DOHH2 (cell line): ENCODE measurements around the gene BUD23.

ENCODE experiments used
- H3F3A ChIP-seq: fragments of 200-600 bp; sonication (generic), shearing (Covaris generic); 2 replicates; pipeline ENCODE4 v1.6.0; 2016; ENCODE audit warnings: antibody characterized with exemption, mild to moderate bottlenecking; ENCODE audit not compliant: control insufficient read depth, insufficient read depth
- H3K27ac ChIP-seq: fragments of 200-600 bp; sonication (generic); 2 replicates; pipeline ENCODE4 v1.5.1; 2014; ENCODE audit warnings: low read depth, mild to moderate bottlenecking, low read length, moderate library complexity
- H3K27me3 ChIP-seq: fragments of 200-600 bp; sonication (generic); 2 replicates; pipeline ENCODE4 v1.6.1; 2014; ENCODE audit warnings: mild to moderate bottlenecking, low read length, mixed read lengths; ENCODE audit not compliant: control insufficient read depth
- H3K36me3 ChIP-seq: fragments of 200-600 bp; sonication (generic); 2 replicates; pipeline ENCODE4 v1.6.1; 2014; ENCODE audit warnings: mild to moderate bottlenecking, low read length, moderate library complexity, mixed read lengths; ENCODE audit not compliant: control insufficient read depth
- H3K4me1 ChIP-seq: fragments of 200-600 bp; sonication (generic); 2 replicates; pipeline ENCODE4 v1.6.1; 2014; ENCODE audit warnings: mild to moderate bottlenecking, low read length, mixed read lengths; ENCODE audit not compliant: control insufficient read depth
- H3K4me2 ChIP-seq: fragments of 200-600 bp; sonication (generic); 2 replicates; pipeline ENCODE4 v1.6.0; 2014; ENCODE audit warnings: mild to moderate bottlenecking, low read length, moderate library complexity
- H3K4me3 ChIP-seq: fragments of 200-600 bp; sonication (generic); 2 replicates; pipeline ENCODE4 v1.5.1; 2014; ENCODE audit warnings: mild to moderate bottlenecking, low read length, mixed read lengths
- H3K79me2 ChIP-seq: fragments of 200-600 bp; sonication (generic); 2 replicates; pipeline ENCODE4 v1.6.1; 2014; ENCODE audit warnings: mild to moderate bottlenecking, low read length, mixed read lengths; ENCODE audit not compliant: control insufficient read depth
- H3K9me2 ChIP-seq: fragments of 200-600 bp; sonication (generic); replicated peaks from 2 replicates; pipeline ENCODE4 v1.6.1; 2014; ENCODE audit warnings: mild to moderate bottlenecking, low read length, mixed read lengths; ENCODE audit not compliant: control insufficient read depth
- H3K9me3 ChIP-seq: fragments of 200-600 bp; sonication (generic); 2 replicates; pipeline ENCODE4 v1.6.1; 2014; ENCODE audit warnings: antibody characterized with exemption, low read length, mixed read lengths; ENCODE audit not compliant: control insufficient read depth, insufficient read depth
- H4K20me1 ChIP-seq: fragments of 200-600 bp; sonication (generic); 2 replicates; pipeline ENCODE4 v1.6.0; 2014; ENCODE audit warnings: low read depth, mild to moderate bottlenecking, antibody characterized with exemption, low read length, moderate library complexity; ENCODE audit not compliant: control insufficient read depth, insufficient read depth
- EZH2phosphoT487 ChIP-seq: fragments of 200-600 bp; sonication (generic); IDR thresholded peaks from 2 replicates; pipeline ENCODE4 v1.6.1; 2017; ENCODE audit warnings: borderline replicate concordance, mild to moderate bottlenecking, antibody characterized with exemption, low read length, moderate library complexity, mixed read lengths
- TF ChIP-seq, protein P1 (sequence below): fragments of 200-600 bp; sonication (generic); IDR thresholded peaks from one replicate; pipeline ENCODE4 v1.5.1; 2014; ENCODE audit warnings: antibody characterized with exemption, mild to moderate bottlenecking, low read depth, low read length; ENCODE audit not compliant: poor library complexity, severe bottlenecking

Gene BUD23

DNA sequence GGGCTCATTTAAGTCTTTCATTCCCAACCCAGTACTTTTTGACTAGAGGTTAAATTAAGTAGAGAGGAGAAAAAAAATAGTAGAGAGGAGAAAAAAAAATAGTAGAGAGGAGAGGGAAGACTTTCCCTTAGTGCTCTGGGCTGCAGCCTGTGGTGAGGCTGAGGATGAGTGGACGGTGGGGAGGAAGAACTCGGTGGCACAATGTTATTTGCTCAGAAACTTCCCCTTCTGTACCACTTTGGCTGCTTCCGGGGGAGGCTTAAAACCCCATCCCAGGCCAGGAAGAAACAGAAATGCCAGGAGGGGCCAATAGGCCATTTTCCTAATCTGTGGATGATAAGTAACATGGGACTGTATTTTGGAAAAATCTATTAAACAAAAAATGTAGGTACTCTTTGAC lies 44.5 kb upstream of the BUD23 start:
- Histone ChIP-seq H3K4me2 (no peak overlapping the region), H3K79me2 (no peaks in the 10 kb centered on the region), H3K27me3 (peaks cover 14% of the 10 kb centered on the region; the same call in 1 of the 2 replicates), H3K9me2 (no peaks in the 10 kb centered on the region), H3K9me3 (peaks cover 4% of the 10 kb centered on the region; the same call in 1 of the 2 replicates), H3K4me1 (no peaks in the 10 kb centered on the region), H3K27ac (no peak overlapping the region), H4K20me1 (no peaks in the 10 kb centered on the region), H3F3A (no peaks in the 10 kb centered on the region), H3K36me3 (no peaks in the 10 kb centered on the region), H3K4me3 (no peak overlapping the region)
- TF ChIP-seq EZH2phosphoT487 = no peak
- TF ChIP-seq, protein P1, sequence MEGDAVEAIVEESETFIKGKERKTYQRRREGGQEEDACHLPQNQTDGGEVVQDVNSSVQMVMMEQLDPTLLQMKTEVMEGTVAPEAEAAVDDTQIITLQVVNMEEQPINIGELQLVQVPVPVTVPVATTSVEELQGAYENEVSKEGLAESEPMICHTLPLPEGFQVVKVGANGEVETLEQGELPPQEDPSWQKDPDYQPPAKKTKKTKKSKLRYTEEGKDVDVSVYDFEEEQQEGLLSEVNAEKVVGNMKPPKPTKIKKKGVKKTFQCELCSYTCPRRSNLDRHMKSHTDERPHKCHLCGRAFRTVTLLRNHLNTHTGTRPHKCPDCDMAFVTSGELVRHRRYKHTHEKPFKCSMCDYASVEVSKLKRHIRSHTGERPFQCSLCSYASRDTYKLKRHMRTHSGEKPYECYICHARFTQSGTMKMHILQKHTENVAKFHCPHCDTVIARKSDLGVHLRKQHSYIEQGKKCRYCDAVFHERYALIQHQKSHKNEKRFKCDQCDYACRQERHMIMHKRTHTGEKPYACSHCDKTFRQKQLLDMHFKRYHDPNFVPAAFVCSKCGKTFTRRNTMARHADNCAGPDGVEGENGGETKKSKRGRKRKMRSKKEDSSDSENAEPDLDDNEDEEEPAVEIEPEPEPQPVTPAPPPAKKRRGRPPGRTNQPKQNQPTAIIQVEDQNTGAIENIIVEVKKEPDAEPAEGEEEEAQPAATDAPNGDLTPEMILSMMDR = no peak

DNA sequence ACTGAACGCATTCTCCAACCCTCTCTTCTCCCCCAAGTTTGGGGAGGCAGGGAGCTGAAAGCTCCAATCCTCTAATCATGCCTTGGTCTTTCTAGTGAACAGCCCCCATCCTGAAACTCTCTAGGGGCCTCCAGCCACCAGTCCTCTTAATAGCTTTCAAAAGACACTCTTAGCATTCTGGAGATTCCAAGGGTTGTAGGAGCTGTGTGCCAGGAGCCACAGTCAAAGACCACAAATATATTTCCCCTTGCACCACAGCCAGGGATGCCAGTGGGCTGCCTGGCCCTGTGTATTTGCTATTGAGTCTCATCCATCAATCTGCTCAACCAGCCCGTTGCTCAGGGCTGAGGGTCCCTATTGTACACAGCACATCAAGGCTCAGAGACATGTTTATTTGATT lies 40.6 kb upstream of the BUD23 start:
- H3K4me3 ChIP-seq = no peak overlapping the region
- 0 out of 2 replicates have a peak, but pooled peaks cover 3% of the 10 kb centered on the region for H4K20me1 ChIP-seq
- peaks cover 4% of the 10 kb centered on the region; the same call in 1 of the 2 replicates for H3K9me3 ChIP-seq
- no peaks in the 10 kb centered on the region for H3K79me2 ChIP-seq
- no peak overlapping the region for H3K4me2 ChIP-seq
- peaks cover under 1% of the 10 kb centered on the region for H3K4me1 ChIP-seq
- peaks cover 36% of the 10 kb centered on the region for H3K27me3 ChIP-seq
- H3K9me2 ChIP-seq = no peaks in the 10 kb centered on the region
- no peak overlapping the region for H3K27ac ChIP-seq
- no peaks in the 10 kb centered on the region for H3F3A ChIP-seq
- no peaks in the 10 kb centered on the region for H3K36me3 ChIP-seq
- no peak for TF ChIP-seq EZH2phosphoT487
- TF ChIP-seq, protein P1 = no peak

DNA sequence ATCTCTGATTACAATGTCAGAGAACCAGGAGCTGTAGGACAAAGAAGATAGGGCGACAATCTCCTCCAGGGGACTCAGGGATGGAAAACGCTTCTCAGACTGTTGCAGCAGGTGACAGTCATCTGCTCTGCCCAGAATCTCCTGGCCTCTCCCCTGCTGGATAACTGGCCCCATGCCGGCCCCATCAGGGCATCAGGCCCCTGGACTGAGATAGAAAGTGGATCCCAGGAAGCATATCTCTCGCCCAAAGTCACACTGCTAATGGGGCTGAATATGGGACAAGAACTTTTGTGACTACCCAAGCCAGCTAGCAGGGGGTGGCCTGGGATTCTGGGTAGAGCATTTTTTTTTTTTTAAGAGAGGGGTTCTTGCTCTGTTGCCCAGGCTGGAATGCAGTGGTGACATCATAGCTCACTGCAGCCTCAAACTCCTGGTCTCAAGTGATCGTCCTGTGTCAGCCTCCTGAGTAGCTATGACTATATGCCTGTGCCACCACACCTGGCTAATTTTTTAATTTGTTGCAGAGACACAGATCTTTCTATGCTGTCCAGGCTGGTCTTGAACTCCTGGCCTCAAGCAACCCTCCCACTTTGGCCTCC lies 38.6 kb upstream of the BUD23 start:
- no peak for TF ChIP-seq EZH2phosphoT487
- TF ChIP-seq, protein P1 = no peak
- peaks cover 55% of the 10 kb centered on the region for H3K27me3 ChIP-seq
- no peak overlapping the region for H3K4me2 ChIP-seq
- no peaks in the 10 kb centered on the region for H3K79me2 ChIP-seq
- H3K4me1 ChIP-seq = peaks cover 5% of the 10 kb centered on the region
- no peak overlapping the region for H3K27ac ChIP-seq
- H3K9me2 ChIP-seq = no peaks in the 10 kb centered on the region
- no peaks in the 10 kb centered on the region for H3F3A ChIP-seq
- H3K4me3 ChIP-seq = no peak overlapping the region
- 0 out of 2 replicates have a peak, but pooled peaks cover 3% of the 10 kb centered on the region for H4K20me1 ChIP-seq
- H3K9me3 ChIP-seq = peaks cover 4% of the 10 kb centered on the region; the same call in 1 of the 2 replicates
- H3K36me3 ChIP-seq = no peaks in the 10 kb centered on the region
